ENCODE results near the gene TUBA1C. TPM values are rescaled to one million over a fixed set of nuclear protein-coding genes. Genes with fewer than 3 reads are reported as not detected.

Gene TUBA1C
- total RNA-seq, 1 donor from 2014 or later: 123 TPM

DNA sequence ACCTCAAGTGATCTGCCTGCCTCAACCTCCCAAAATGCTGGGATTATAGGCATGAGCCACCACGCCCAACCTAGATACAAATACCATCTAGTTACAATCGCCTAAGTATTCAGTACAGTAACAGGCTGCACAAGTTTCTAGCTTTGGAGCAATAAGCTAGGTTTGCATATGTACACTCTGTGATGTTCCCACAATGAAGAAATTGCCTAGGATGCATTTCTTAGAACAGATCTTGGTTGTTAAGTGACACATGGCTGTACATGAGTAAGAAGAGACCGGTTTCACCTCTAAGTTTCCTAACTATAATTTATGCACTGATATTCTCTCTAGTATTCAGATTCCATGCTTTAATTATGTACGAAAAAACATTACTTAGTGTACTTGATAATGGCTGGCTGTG lies 5.4 kb upstream of the TUBA1C start:
- Mint-ChIP-seq H3K36me3 (no peaks in the 10 kb centered on the region), H3K27ac (peak overlapping the region; percentile 51), H3K4me1 (peaks cover 15% of the 10 kb centered on the region), H3K4me3 (no peak overlapping the region), H3K27me3 (ENCODE audit: low read depth) (no peaks in the 10 kb centered on the region), H3K9me3 (no peaks in the 10 kb centered on the region)
- no peak for DNase-seq (ENCODE audit: low spot score in 2 of 2, unreplicated experiment in 2 of 2)
- TF ChIP-seq, protein P1, sequence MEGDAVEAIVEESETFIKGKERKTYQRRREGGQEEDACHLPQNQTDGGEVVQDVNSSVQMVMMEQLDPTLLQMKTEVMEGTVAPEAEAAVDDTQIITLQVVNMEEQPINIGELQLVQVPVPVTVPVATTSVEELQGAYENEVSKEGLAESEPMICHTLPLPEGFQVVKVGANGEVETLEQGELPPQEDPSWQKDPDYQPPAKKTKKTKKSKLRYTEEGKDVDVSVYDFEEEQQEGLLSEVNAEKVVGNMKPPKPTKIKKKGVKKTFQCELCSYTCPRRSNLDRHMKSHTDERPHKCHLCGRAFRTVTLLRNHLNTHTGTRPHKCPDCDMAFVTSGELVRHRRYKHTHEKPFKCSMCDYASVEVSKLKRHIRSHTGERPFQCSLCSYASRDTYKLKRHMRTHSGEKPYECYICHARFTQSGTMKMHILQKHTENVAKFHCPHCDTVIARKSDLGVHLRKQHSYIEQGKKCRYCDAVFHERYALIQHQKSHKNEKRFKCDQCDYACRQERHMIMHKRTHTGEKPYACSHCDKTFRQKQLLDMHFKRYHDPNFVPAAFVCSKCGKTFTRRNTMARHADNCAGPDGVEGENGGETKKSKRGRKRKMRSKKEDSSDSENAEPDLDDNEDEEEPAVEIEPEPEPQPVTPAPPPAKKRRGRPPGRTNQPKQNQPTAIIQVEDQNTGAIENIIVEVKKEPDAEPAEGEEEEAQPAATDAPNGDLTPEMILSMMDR (IDR thresholded peaks at IDR 0.05; ENCODE audit: unreplicated experiment): no peak

DNA sequence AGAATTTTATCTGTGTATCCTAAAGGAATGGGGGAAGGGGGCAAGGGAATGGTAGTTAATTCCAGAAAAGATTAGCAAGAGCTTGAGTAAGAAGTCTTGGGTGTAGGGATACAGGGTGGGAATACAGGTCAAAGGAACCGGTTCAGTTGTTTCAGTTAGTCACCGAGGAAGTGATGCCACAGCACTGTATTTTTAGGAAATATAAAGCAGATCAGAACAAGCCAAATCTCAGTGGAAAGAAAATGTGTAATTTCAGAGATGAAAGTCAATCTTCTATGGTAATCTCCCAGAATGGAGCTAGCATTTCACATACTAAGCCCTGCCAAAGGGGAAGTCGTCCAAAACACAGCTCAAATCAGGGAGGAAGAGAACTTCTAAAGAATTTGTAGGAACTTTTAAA lies 4.7 kb upstream of the TUBA1C start:
- no peak overlapping the region for H3K4me3 Mint-ChIP-seq
- peaks cover 15% of the 10 kb centered on the region for H3K4me1 Mint-ChIP-seq
- H3K9me3 Mint-ChIP-seq: no peaks in the 10 kb centered on the region
- H3K27me3 Mint-ChIP-seq (ENCODE audit: low read depth): no peaks in the 10 kb centered on the region
- H3K36me3 Mint-ChIP-seq: no peaks in the 10 kb centered on the region
- TF ChIP-seq, protein P1 (IDR thresholded peaks at IDR 0.05; ENCODE audit: unreplicated experiment): no peak
- peak overlapping the region; percentile 81 for H3K27ac Mint-ChIP-seq
- no peak for DNase-seq (ENCODE audit: low spot score in 2 of 2, unreplicated experiment in 2 of 2)

DNA sequence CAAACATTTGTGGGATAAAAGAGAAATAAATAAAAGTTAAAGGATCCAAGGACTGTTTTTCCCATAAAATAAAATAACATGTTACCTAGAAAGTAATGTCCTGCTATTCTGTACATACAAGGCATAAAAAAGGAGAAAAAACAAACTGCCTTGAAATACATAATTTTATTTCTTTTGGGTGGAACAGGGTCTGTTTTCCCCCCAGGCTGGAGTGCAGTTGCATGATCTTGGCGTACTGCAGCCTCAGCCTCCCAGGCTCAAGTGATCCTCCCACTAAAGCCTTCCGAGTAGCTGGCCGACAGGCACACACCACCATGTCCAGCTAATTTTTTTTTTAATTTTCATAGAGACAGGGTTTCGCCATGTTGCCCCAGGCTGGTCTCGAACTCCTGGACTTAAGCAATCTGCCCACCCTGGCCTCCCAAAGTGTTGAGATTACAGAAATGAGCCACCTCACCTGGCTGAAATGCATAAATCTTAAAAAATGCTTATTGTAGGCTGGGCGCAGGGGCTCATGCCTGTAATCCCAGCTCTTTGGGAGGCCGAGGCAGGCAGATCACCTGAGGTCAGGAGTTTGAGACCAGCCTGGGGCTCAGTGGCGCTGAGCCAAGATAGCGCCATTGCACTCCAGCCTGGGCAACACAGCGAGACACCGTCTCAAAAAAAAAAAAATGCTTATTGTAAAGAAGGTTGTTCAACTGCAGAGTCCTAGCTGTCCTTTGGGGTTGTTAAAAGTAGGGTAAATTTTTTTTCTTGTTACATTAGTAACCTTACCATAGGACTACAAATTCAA lies 4.1 kb upstream of the TUBA1C start:
- Mint-ChIP-seq H3K4me3 (no peak overlapping the region), H3K27ac (peak overlapping the region; percentile 81), H3K36me3 (no peaks in the 10 kb centered on the region), H3K9me3 (no peaks in the 10 kb centered on the region), H3K4me1 (peaks cover 15% of the 10 kb centered on the region), H3K27me3 (ENCODE audit: low read depth) (no peaks in the 10 kb centered on the region)
- TF ChIP-seq, protein P1 (IDR thresholded peaks at IDR 0.05; ENCODE audit: unreplicated experiment): no peak
- DNase-seq (ENCODE audit: low spot score in 2 of 2, unreplicated experiment in 2 of 2): no peak

DNA sequence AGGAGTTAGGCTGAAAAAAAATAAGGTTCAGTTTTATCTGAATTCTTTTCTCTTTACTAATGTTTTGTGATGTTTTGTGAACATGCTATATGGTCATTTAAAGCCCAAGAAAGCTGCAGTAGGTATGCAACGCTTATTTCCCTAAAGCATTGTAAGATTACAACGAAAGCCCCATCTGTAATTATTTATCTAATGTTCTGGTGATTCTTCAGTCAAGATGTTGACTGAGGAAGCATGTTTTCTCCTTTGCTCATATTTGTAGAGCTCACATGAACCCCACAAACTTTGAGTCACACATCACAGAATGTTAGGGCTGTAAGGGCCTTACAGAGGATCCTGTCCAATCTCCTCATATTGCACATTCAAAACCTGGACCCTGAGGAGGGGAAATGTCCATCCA lies 3.2 kb upstream of the TUBA1C start:
- TF ChIP-seq, protein P1 (IDR thresholded peaks at IDR 0.05; ENCODE audit: unreplicated experiment): no peak
- no peaks in the 10 kb centered on the region for H3K36me3 Mint-ChIP-seq
- no peak for DNase-seq (ENCODE audit: low spot score in 2 of 2, unreplicated experiment in 2 of 2)
- H3K27ac Mint-ChIP-seq: peak overlapping the region; percentile 12
- H3K4me1 Mint-ChIP-seq: peaks cover 15% of the 10 kb centered on the region
- H3K4me3 Mint-ChIP-seq: no peak overlapping the region
- H3K9me3 Mint-ChIP-seq: no peaks in the 10 kb centered on the region
- H3K27me3 Mint-ChIP-seq (ENCODE audit: low read depth): no peaks in the 10 kb centered on the region

DNA sequence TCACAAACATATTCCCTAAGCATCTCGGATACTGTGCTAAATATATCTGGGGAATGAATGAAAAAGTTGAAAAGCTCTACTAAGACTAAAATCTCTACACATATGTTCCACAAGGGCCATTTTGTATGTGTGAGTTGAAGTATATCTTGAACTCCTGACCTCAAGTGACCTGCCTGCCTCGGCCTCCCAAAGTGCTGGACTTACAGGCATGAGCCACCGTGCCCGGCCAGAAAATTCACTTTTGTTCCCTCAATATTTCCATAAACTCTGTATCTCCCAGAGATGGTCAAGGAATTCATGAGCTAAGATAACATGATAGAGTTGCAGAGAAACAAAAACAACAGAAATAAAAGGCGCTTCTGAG lies 1.5 kb upstream of the TUBA1C start:
- peak overlapping the region; percentile 75 for H3K4me3 Mint-ChIP-seq
- no peak for DNase-seq (ENCODE audit: low spot score in 2 of 2, unreplicated experiment in 2 of 2)
- peak overlapping the region; percentile 66 for H3K27ac Mint-ChIP-seq
- H3K27me3 Mint-ChIP-seq (ENCODE audit: low read depth): no peaks in the 10 kb centered on the region
- no peaks in the 10 kb centered on the region for H3K9me3 Mint-ChIP-seq
- TF ChIP-seq, protein P1 (IDR thresholded peaks at IDR 0.05; ENCODE audit: unreplicated experiment): no peak
- peaks cover 4% of the 10 kb centered on the region for H3K36me3 Mint-ChIP-seq
- peaks cover 15% of the 10 kb centered on the region for H3K4me1 Mint-ChIP-seq
